Measurements from ENCODE around the gene FLVCR1. TPM values are rescaled to one million over a fixed set of nuclear protein-coding genes. Genes with fewer than 3 reads are reported as not detected.

Gene FLVCR1
- total and polyA plus RNA-seq, 3 donors from 2014 or later = 7.4 to 13.3 (median 10.1) TPM

GRCh38 chr1:212946872-212947271, 88.8 kb downstream of the FLVCR1 start:
- intact Hi-C loops (cut with DNase I; ENCODE audit: low total_unique reads) = no loop called here

More at GRCh38 chr1:212946872-212947271, 88.8 kb downstream of the FLVCR1 start:
- H3K36me3 ChIP-seq (ENCODE audit: low read depth, missing control alignments) = no peaks in the 10 kb centered on the region
- H3K27ac ChIP-seq = no peak overlapping the region
- TF ChIP-seq POLR2A (IDR thresholded peaks at IDR 0.05) (no peak), CTCF (IDR thresholded peaks at IDR 0.05) (no peak)
- DNase-seq = no peak
- no peaks in the 10 kb centered on the region for H3K27me3 ChIP-seq
- H3K4me3 ChIP-seq = no peak overlapping the region
- H3K9me3 ChIP-seq = no peaks in the 10 kb centered on the region
- H3K4me1 ChIP-seq = peaks cover 3% of the 10 kb centered on the region

Small RNA genes within 50 kb of the gene (small RNA-seq; reads per million reads assigned to genes)
- gene AC104333.1 (0 reads per million in 2 donors), gene AC104333.2 (0 reads per million in 2 donors)

Other genes with a start within 250 kb of the FLVCR1 start
- gene ATF3, start 249.5 kb upstream of the FLVCR1 start, total RNA-seq = 1 to 10 TPM; 3.2 to 4.6 TPM
- 9.0 TPM for gene ATF3, start 249.5 kb upstream of the FLVCR1 start, polyA plus RNA-seq (ENCODE audit: insufficient read depth, low read depth, low replicate concordance)
- gene BATF3, start 158.4 kb upstream of the FLVCR1 start, total RNA-seq = 1 to 10 TPM; 1.1 to 2.5 TPM
- gene BATF3, start 158.4 kb upstream of the FLVCR1 start, polyA plus RNA-seq (ENCODE audit: insufficient read depth, low read depth, low replicate concordance) = 4.2 TPM
- 10 to 100 TPM; 50.0 to 52.7 TPM for gene NSL1, start 66.5 kb upstream of the FLVCR1 start, total RNA-seq
- gene NSL1, start 66.5 kb upstream of the FLVCR1 start, polyA plus RNA-seq (ENCODE audit: insufficient read depth, low read depth, low replicate concordance) = 29.3 TPM
- gene TATDN3, start 66.4 kb upstream of the FLVCR1 start, total RNA-seq = 10 to 100 TPM in 1 of 2 donors, 1 to 10 TPM in 1; 9.5 to 17.9 TPM
- 19.7 TPM for gene TATDN3, start 66.4 kb upstream of the FLVCR1 start, polyA plus RNA-seq (ENCODE audit: insufficient read depth, low read depth, low replicate concordance)
- 10 to 100 TPM in 1 of 2 donors, 1 to 10 TPM in 1; 3.2 to 14.3 TPM for gene SPATA45, start 10.6 kb upstream of the FLVCR1 start, total RNA-seq
- 11.1 TPM for gene SPATA45, start 10.6 kb upstream of the FLVCR1 start, polyA plus RNA-seq (ENCODE audit: insufficient read depth, low read depth, low replicate concordance)
- 10 to 100 TPM in 1 of 2 donors, 1 to 10 TPM in 1; 9.5 to 30.9 TPM for gene VASH2, start 92.3 kb downstream of the FLVCR1 start, total RNA-seq
- 18.0 TPM for gene VASH2, start 92.3 kb downstream of the FLVCR1 start, polyA plus RNA-seq (ENCODE audit: insufficient read depth, low read depth, low replicate concordance)
- gene ANGEL2, start 157.6 kb downstream of the FLVCR1 start, total RNA-seq = 10 to 100 TPM; 49.1 to 63.1 TPM
- gene ANGEL2, start 157.6 kb downstream of the FLVCR1 start, polyA plus RNA-seq (ENCODE audit: insufficient read depth, low read depth, low replicate concordance) = 20.3 TPM
- gene RPS6KC1, start 193.0 kb downstream of the FLVCR1 start, total RNA-seq = 10 to 100 TPM; 55.5 to 60.2 TPM
- gene RPS6KC1, start 193.0 kb downstream of the FLVCR1 start, polyA plus RNA-seq (ENCODE audit: insufficient read depth, low read depth, low replicate concordance) = 32.2 TPM